Astrocyte (in vitro differentiated cells and primary cell): ENCODE results near the gene IL1RAPL2. TPM values are rescaled to one million over a fixed set of nuclear protein-coding genes. Genes with fewer than 3 reads are reported as not detected.
"Not testable (repeated sequence)": the region's sequence is repeated elsewhere in the genome, so short reads cannot be mapped to it uniquely, and the experiment has no call there.

Experiments used
- DNase-seq: peaks from one replicate; pipeline ENCODE4 v3.0.0-alpha.2; 2010; ENCODE audit warnings: low read depth
- FAIRE-seq: peaks from 2 replicates; lab custom pipeline; 2011; peaks lifted over from hg19 to GRCh38; lab: Jason Lieb, UNC
- H2AFZ ChIP-seq: 2 replicates; pipeline ENCODE4 v1.6.0; 2012; ENCODE audit warnings: low read depth, low read length, inconsistent platforms
- H3K27ac ChIP-seq: 2 replicates; pipeline ENCODE4 v1.5.1; 2011; ENCODE audit warnings: low read depth, low read length, inconsistent platforms
- H3K27me3 ChIP-seq: 2 replicates; pipeline ENCODE4 v1.6.0; 2011; ENCODE audit warnings: low read length, inconsistent platforms; ENCODE audit not compliant: insufficient read depth
- H3K36me3 ChIP-seq: 2 replicates; pipeline ENCODE4 v1.5.1; 2011; ENCODE audit warnings: low read length, inconsistent platforms; ENCODE audit not compliant: insufficient read depth
- H3K4me1 ChIP-seq: 2 replicates; pipeline ENCODE4 v1.5.1; 2011; ENCODE audit warnings: low read length, inconsistent platforms; ENCODE audit not compliant: insufficient read depth
- H3K4me2 ChIP-seq: 2 replicates; pipeline ENCODE4 v1.6.0; 2012; ENCODE audit warnings: low read length, inconsistent platforms
- H3K4me3 ChIP-seq: 2 replicates; pipeline ENCODE4 v1.5.1; 2011; ENCODE audit warnings: low read depth, mild to moderate bottlenecking, low read length, inconsistent platforms; ENCODE audit not compliant: insufficient read depth
- H3K79me2 ChIP-seq: 2 replicates; pipeline ENCODE4 v1.6.0; 2012; ENCODE audit warnings: mild to moderate bottlenecking, low read length, inconsistent platforms; ENCODE audit not compliant: insufficient read depth
- H3K9ac ChIP-seq: 2 replicates; pipeline ENCODE4 v1.6.0; 2012; ENCODE audit warnings: mild to moderate bottlenecking, low read length, inconsistent platforms
- H3K9me3 ChIP-seq: 2 replicates; pipeline ENCODE4 v1.5.1; 2012; ENCODE audit warnings: low read depth, mild to moderate bottlenecking, low read length, inconsistent platforms; ENCODE audit not compliant: insufficient read depth
- H4K20me1 ChIP-seq: 2 replicates; pipeline ENCODE4 v1.6.0; 2012; ENCODE audit warnings: low read length, inconsistent platforms; ENCODE audit not compliant: insufficient read depth
- H3K27ac Mint-ChIP-seq: one replicate; pipeline ENCODE4 v1.8.0; 2021; ENCODE audit warnings: mild to moderate bottlenecking, mixed read lengths; ENCODE audit not compliant: unreplicated experiment
- H3K27me3 Mint-ChIP-seq: one replicate; pipeline ENCODE4 v1.8.0; 2021; ENCODE audit warnings: low read depth, mixed read lengths; ENCODE audit not compliant: unreplicated experiment
- H3K36me3 Mint-ChIP-seq: one replicate; pipeline ENCODE4 v1.8.0; 2021; ENCODE audit warnings: low read depth, mixed read lengths; ENCODE audit not compliant: unreplicated experiment
- H3K4me1 Mint-ChIP-seq: one replicate; pipeline ENCODE4 v1.8.0; 2021; ENCODE audit warnings: low read depth, mixed read lengths; ENCODE audit not compliant: unreplicated experiment
- H3K4me3 Mint-ChIP-seq: one replicate; pipeline ENCODE4 v1.8.0; 2021; ENCODE audit warnings: mild to moderate bottlenecking, moderate library complexity, mixed read lengths; ENCODE audit not compliant: unreplicated experiment
- H3K9me3 Mint-ChIP-seq: one replicate; pipeline ENCODE4 v1.8.0; 2021; ENCODE audit warnings: mild to moderate bottlenecking, mixed read lengths; ENCODE audit not compliant: unreplicated experiment
- EZH2 ChIP-seq: IDR thresholded peaks from 2 replicates; pipeline ENCODE4 v1.6.1; 2012; ENCODE audit warnings: mild to moderate bottlenecking, low read length, inconsistent platforms; ENCODE audit not compliant: insufficient read depth
- total RNA-seq: library from RNA; stranded (reverse); gene quantifications from 2 replicates; pipeline ENCODE4 v1.2.1, GENCODE V29; 2021
- TF ChIP-seq, protein P1 (sequence below): IDR thresholded peaks from 2 replicates; pipeline ENCODE4 v1.5.1; 2011; ENCODE audit warnings: low read depth, mild to moderate bottlenecking, inconsistent platforms, low read length, moderate library complexity; ENCODE audit not compliant: insufficient read depth

IL1RAPL2 gene
- total RNA-seq, 1 donor from 2014 or later = 0.16 TPM

DNA sequence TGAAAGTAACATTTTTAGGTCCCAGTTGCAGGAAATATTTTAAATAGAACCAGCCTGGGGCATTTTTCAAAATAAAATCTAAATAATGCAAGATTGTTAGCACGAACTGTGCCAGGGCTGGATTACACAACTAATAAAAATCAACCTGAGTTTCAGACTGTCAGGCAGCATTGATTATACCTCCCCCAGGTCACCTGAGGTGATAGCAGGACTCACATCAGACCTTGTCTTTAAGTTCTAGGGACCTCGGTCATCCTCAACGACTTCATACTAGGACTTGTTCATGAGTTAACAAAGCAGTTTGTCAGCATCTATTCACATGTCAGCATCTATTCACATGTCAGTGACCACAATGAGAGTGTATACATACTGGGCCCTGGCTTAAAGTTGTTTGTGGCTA, 663.1 kb downstream of the IL1RAPL2 start:
- FAIRE-seq (no peak), DNase-seq (no peak)
- no peaks in the 10 kb centered on the region for H3K27me3 Mint-ChIP-seq
- Histone ChIP-seq H3K4me2 (no peak overlapping the region), H3K36me3 (no peaks in the 10 kb centered on the region), H3K9ac (no peak overlapping the region), H3K27ac (no peak overlapping the region), H3K4me3 (no peak overlapping the region), H4K20me1 (no peaks in the 10 kb centered on the region), H3K4me1 (no peaks in the 10 kb centered on the region), H3K9me3 (no peaks in the 10 kb centered on the region), H3K27me3 (no peaks in the 10 kb centered on the region), H2AFZ (no peak overlapping the region), H3K79me2 (no peaks in the 10 kb centered on the region)
- H3K4me3 Mint-ChIP-seq = no peak overlapping the region
- H3K9me3 Mint-ChIP-seq = no peaks in the 10 kb centered on the region
- no peak overlapping the region for H3K27ac Mint-ChIP-seq
- H3K36me3 Mint-ChIP-seq = no peaks in the 10 kb centered on the region
- TF ChIP-seq, protein P1, sequence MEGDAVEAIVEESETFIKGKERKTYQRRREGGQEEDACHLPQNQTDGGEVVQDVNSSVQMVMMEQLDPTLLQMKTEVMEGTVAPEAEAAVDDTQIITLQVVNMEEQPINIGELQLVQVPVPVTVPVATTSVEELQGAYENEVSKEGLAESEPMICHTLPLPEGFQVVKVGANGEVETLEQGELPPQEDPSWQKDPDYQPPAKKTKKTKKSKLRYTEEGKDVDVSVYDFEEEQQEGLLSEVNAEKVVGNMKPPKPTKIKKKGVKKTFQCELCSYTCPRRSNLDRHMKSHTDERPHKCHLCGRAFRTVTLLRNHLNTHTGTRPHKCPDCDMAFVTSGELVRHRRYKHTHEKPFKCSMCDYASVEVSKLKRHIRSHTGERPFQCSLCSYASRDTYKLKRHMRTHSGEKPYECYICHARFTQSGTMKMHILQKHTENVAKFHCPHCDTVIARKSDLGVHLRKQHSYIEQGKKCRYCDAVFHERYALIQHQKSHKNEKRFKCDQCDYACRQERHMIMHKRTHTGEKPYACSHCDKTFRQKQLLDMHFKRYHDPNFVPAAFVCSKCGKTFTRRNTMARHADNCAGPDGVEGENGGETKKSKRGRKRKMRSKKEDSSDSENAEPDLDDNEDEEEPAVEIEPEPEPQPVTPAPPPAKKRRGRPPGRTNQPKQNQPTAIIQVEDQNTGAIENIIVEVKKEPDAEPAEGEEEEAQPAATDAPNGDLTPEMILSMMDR = no peak
- no peak for TF ChIP-seq EZH2
- no peaks in the 10 kb centered on the region for H3K4me1 Mint-ChIP-seq

DNA sequence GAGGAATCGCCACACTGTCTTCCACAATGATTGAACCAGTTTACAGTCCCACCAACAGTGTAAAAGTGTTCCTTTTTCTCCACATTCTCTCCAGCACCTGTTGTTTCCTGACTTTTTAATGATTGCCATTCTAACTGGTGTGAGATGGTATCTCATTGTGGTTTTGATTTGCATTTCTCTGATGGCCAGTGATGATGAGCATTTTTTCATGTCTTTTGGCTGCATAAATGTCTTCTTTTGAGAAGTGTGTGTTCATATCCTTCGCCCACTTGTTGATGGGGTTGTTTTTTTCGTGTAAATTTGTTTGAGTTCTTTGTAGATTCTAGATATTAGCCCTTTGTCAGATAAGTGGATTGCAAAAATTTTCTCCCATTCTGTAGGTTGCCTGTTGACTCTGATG, 671.4 kb downstream of the IL1RAPL2 start:
- H3K4me3 ChIP-seq, H3K4me2 ChIP-seq, H3K27ac ChIP-seq, H3K9ac ChIP-seq, H3K27me3 Mint-ChIP-seq, H3K36me3 ChIP-seq, H3K27me3 ChIP-seq, H3K4me1 Mint-ChIP-seq, FAIRE-seq, H3K4me1 ChIP-seq, H3K27ac Mint-ChIP-seq, H3K9me3 Mint-ChIP-seq, H4K20me1 ChIP-seq, H3K4me3 Mint-ChIP-seq, H2AFZ ChIP-seq, H3K9me3 ChIP-seq, H3K36me3 Mint-ChIP-seq, H3K79me2 ChIP-seq, DNase-seq: not testable (repeated sequence)

DNA sequence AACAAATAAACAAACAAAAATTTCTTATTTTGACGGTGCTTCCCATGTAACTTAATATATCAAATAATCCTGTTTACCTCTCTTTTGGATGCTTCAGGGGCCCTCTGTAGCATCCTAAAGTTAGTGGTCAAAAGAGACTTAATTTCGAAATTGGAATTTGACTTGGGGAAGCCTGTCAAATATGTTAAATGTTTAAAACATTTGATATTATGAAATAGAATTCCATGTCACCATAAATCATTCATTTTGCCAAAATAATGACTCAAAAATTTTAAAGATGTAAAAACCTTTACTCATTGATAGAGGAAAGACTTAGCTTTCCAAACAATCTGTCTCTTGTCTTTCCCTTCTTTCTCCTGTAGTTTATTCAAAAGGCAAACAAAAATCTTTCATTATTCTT, 675.1 kb downstream of the IL1RAPL2 start:
- H3K4me2 ChIP-seq = no peak overlapping the region
- no peaks in the 10 kb centered on the region for H3K4me1 ChIP-seq
- Mint-ChIP-seq H3K27me3 (no peaks in the 10 kb centered on the region), H3K9me3 (no peaks in the 10 kb centered on the region), H3K27ac (no peak overlapping the region), H3K4me3 (no peak overlapping the region), H3K36me3 (no peaks in the 10 kb centered on the region), H3K4me1 (no peaks in the 10 kb centered on the region)
- H3K9ac ChIP-seq = no peak overlapping the region
- FAIRE-seq (peak; percentile 84), DNase-seq (no peak)
- no peaks in the 10 kb centered on the region for H3K9me3 ChIP-seq
- no peaks in the 10 kb centered on the region for H4K20me1 ChIP-seq
- no peak overlapping the region for H3K27ac ChIP-seq
- H3K27me3 ChIP-seq = no peaks in the 10 kb centered on the region
- H3K4me3 ChIP-seq = no peak overlapping the region
- no peaks in the 10 kb centered on the region for H3K79me2 ChIP-seq
- TF ChIP-seq, protein P1 = no peak
- TF ChIP-seq EZH2 = no peak
- no peaks in the 10 kb centered on the region for H3K36me3 ChIP-seq
- H2AFZ ChIP-seq = no peak overlapping the region
